G401 (cell line): ENCODE measurements around the gene KAZN. TPM values are rescaled to one million over a fixed set of nuclear protein-coding genes. Genes with fewer than 3 reads are reported as not detected.

ENCODE experiments used
- DNase-seq: peaks from one replicate; pipeline ENCODE4 v3.0.0-alpha.2; 2015; ENCODE audit warnings: low spot score
- in situ Hi-C: cut with HindIII; loops from 2 replicates; pipeline ENCODE4 v1.10.0; 2016; ENCODE audit warnings: low sequenced_read_pairs, mixed read lengths
- total RNA-seq: library from RNA; depleted of rRNA; stranded (reverse); fragments of >200 nt; shearing (Covaris generic); gene quantifications from 2 replicates; pipeline ENCODE4 v1.2.3, GENCODE V29; 2014

Gene KAZN
- total RNA-seq, 1 experiment from 2014 or later: 9.8 TPM

- peak; percentile 56 for DNase-seq
- in situ Hi-C loops: no loop called here
These were observed 410.6 kb downstream of the KAZN start for GRCh38 chr1:15008783-15009729.

DNA sequence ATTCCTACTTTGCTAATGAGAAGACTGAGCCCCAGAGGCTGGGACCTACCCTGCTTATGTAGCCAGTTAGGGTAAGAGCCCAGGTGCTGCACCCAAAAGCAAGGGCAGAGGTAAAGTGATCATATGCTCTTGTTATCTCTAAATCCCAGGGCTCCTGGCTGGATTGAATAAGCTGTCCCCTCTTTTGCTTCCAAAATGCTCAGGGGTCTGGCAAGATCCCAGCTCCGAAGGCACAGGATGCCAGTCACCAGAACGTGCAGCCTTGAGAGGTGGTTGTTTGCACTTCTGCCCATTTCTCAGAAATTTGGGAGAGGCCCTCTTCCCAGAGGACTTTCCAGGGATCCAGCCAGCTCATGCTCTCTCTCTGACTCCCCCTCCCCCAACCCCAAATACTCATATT, 412.7 kb downstream of the KAZN start:
- DNase-seq: peak; percentile 73
- in situ Hi-C loops: no loop called here

GRCh38 chr1:15011661-15012060, 413.2 kb downstream of the KAZN start:
- in situ Hi-C loops: no loop called here
- DNase-seq: no peak

GRCh38 chr1:15012822-15013221, 414.3 kb downstream of the KAZN start:
- in situ Hi-C loops: no loop called here
- peak; percentile 88 for DNase-seq

- in situ Hi-C loops: no loop called here
- peak; percentile 55 for DNase-seq
These were observed 415.3 kb downstream of the KAZN start for GRCh38 chr1:15013767-15014166.

DNA sequence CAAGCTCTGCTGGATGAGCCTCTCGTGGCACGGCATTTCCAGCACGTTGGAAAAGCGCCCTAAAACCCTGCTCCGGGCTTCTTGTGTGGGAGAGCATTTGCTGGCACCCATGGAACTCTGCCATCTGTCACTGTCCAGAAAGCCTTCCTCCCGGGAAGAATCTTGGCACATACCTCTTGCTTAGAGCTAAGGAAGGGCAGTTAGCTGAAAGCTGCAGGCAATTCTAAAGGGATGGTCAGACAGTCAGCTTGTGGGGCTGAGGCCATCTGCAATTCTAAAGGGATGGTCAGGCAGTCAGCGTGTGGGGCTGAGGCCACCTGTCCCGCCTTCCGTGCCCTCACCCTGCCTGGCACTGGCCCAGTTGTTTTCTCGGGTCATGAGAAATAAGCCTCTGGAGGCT, 416.0 kb downstream of the KAZN start:
- in situ Hi-C loops: no loop called here

GRCh38 chr1:15016001-15016400, 417.5 kb downstream of the KAZN start:
- DNase-seq: no peak
- in situ Hi-C loops: no loop called here

More for the DNA sequence above, 416.0 kb downstream of the KAZN start:
- peak; percentile 98 for DNase-seq

GRCh38 chr1:15016526-15016925, 418.0 kb downstream of the KAZN start:
- peak; percentile 7 for DNase-seq
- in situ Hi-C loops: no loop called here

DNA sequence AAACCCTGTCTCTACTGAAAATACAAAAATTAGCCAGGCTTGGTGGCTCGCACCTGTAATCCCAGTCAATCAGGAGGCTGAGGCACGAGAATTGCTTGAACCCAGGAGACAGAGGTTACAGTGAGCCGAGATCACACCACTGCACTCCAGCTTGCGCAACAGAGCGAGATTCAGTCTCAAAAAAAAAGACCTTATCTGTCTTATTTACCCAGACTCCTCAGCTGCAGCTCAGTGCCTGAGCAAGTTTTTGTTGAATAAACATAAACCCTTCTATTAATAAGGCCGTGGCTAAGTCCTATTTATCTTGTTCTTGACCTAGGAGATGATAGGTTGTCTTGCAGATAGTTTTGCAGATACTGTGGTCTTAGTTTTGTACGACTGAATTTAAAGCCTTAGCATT, 418.6 kb downstream of the KAZN start:
- in situ Hi-C loops: no loop called here
- no peak for DNase-seq

- in situ Hi-C loops: no loop called here
- no peak for DNase-seq
These were observed 420.3 kb downstream of the KAZN start for GRCh38 chr1:15018767-15019166.

DNA sequence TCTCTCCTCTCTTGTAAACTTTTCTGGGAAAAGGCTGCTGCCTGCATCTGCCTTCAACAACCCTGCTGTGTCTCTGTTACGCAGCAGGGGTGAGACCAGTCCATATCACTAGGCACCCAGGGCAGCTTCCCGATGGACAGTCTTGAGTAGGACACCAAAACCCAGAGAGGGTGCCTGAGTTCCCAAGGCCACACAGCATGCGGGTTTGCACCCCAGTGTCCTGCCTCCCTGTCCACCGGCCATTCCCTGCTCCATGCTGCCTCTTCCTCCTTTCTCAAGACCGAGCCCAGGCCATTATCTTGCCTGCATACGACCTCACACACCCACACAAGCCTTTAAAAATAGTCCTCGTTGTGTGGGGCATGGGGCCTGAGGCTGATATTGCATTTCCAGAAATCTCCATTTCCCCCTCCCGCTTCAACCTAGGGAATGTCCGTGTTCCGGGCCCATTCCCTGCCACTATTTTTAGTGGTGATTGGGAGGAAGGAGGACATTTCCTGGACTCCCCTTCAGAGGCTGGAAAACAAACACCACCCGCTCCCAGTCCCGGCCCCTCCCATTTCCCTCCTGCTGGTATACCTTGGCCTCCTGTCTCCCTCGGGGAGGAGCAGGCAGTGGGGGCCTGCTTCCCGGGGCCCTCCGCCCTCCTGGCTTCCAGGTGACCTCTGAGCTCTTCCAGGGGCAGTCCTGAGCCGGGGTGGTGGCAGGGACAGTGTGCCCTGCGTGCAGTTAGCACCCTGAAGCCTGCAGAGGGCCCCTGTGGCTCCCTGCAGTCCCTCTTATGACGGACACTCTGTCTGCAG, 422.7 kb downstream of the KAZN start:
- in situ Hi-C loops: no loop called here
- peak; percentile 43 for DNase-seq

DNA sequence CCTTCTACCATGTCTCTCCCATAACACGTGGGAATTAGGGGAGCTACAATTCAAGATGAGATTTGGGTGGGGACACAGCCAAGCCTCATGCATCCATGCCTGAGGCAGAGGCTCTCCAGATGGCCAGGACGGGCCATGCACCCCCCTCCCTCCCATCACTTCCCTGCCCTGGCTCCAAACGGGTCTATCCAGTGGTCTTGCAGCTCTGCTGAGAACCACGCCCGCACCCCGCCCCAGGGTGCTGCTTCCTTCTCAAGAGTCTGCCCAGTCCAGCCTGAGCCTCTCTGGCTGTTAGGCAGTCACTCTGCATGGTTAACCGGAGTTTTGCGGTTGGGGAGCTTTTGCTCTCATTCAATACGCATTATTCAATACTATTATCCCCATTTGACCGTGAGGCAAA, 423.6 kb downstream of the KAZN start:
- peak; percentile 37 for DNase-seq
- in situ Hi-C loops: no loop called here

GRCh38 chr1:15023205-15023604, 424.7 kb downstream of the KAZN start:
- in situ Hi-C loops: no loop called here

DNA sequence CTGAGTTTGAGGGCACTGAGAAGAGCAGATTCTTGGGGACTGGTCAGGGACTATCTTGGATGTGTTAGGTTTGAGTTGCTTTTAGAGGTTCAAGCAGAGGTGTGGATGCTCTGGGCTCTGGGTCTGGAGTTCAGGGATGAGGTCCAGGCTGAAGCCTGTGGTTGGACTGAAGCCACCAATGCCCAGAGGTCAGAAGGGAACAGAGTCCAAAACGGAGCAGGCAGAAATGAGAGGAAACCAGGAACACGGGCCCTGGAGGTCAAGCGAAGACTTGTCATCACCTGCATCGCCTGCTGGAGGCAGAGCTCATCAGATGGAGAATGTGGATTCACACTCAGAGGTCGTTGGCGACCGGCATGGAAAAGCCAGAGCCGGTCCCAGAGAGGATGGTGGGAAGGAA, 425.5 kb downstream of the KAZN start:
- in situ Hi-C loops: no loop called here
- DNase-seq: no peak

More at GRCh38 chr1:15023205-15023604, 424.7 kb downstream of the KAZN start:
- DNase-seq: no peak

GRCh38 chr1:15026117-15026489, 427.6 kb downstream of the KAZN start:
- in situ Hi-C loops: no loop called here
- DNase-seq: no peak

DNA sequence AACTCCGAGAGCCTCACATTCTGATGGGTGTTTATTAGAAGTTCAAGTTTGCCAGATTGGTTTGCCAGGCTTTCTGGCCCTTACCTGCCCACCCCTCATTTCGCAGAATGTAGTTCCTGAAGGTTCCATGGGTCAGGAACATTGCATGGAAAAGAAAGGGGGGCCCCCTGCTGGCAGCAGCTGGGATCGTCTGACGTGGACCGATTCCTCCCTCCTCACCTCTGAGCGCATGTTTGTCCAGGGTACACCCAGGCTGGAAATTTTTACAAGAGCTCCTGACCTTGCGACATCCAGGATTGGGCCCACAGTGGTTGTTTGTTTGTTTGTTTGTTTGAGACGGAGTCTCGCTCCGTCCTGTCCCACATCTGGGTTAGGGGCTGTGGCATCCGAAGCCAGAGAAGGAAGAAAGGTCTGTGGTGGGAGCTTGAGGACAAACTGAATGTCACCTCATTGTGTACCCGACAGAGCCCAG, 429.1 kb downstream of the KAZN start:
- in situ Hi-C loops: no loop called here
- peak; percentile 72 for DNase-seq

DNA sequence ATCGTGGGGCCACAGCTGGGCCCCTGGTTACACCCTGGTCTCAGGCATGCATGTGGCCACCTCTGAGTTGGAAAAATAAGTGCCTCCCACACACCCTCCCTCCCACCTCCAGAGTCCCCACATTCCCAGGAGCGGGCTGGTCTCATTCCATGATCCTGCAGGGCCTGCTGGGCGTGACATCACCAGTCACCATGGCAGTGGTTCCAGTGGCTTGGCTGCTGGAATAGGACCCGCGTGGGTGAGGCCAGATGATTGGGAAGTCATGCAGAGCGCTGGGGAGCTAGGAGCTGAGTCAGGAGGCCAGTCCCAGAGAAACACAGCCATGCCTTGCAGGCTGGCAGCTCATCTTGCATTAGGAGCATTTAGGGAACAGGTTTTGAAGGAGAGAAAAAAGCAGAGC, 429.6 kb downstream of the KAZN start:
- in situ Hi-C loops: no loop called here
- peak; percentile 27 for DNase-seq

- in situ Hi-C loops: no loop called here
- DNase-seq: no peak
These were observed 430.1 kb downstream of the KAZN start for GRCh38 chr1:15028616-15029015.

GRCh38 chr1:15029036-15029435, 430.6 kb downstream of the KAZN start:
- in situ Hi-C loops: no loop called here
- DNase-seq: no peak

DNA sequence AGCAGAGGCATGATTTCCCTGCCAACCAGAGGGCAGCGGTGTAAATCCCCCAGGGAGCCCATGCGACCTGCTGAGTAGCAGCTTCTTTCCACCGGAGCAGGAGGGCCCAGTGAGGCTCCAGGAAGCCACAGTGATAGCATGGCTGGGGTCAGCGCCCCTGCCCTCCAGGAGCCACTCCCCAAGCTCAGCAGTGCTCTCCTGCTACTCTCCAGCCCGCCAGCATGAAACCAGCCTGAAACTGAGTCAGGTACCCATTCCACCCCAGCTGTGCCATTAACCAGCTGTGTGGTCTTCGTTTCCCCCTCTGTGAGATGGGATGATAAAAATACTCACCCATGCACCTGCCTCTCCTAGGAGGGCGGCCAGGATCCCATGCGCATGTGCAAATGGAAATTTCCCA, 431.3 kb downstream of the KAZN start:
- in situ Hi-C loops: no loop called here
- peak; percentile 41 for DNase-seq
